Measurements from ENCODE around the gene GNG12.

The GNG12 gene

DNA sequence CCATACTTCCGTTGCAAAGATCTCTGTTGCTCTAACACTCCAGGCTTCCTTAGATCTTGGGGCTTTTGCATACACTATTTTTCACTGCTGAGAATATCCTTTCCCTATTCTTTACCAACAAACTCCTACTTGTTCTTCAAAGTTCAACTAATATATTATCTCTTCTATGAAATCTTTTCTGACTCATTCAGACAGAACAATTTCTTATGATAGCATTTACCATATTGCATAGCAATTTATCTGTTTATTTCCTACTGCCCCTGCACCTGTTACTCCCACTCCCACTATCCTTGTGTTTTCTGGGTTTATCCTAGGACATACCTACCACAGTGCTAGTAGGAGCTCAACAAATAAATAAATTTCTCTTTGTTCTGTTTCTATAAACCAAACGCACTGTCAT is 137.3 kb downstream of the GNG12 start:
- DNase-seq, result no peak

DNA sequence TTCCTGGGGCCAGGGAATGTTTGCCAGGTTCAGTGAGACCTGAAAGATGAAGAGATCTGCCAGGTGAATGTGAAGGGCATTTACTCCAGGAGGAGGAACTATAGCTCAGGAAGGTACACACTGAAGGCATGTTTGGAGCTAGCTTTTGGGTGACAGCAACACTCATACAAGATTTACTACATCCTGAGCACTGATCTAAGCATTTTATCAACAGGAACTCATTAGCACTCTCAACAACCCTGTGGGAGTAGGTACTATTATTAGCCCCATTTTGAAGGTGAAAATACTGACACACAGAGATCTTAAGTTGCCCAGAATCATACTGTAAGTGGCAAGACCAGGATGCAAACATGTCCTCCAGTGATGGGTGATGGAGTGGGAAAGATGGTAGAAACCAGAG is 141.6 kb downstream of the GNG12 start:
- no peak for DNase-seq

DNA sequence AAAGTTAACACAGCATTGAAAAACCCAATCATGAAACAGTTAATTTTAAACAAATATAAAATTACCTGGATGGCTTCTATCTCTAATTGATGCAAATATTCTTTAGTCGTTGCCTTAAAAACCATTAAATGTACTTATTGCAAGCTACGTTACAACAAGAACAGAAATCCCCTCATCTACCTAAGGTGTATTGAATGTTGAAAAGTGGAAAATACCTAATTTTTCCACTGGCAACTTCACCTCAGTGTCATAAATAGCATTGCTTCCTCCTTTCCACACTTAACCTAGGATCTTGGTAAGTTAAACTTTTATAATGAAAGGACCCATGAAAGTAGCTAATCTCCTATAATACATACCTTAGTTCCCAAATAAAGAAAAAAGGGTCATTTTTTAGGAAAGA is 142.9 kb downstream of the GNG12 start:
- DNase-seq, result no peak

DNA sequence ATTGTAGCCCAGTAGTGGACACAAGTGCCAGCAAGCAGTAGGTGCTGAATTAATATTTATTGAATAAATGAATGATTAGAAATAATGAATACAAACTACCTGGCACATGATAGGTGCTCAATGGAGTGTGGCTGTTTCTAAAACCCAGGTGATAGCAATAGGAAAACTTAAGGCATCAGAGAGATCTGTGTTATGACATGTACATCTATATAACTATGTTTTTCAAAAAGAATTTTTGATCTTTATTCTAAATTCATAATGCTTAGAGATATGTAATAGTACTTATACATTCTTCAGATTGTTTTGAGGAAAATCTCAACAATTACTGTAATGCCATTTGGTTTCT is 143.3 kb downstream of the GNG12 start:
- no peak for DNase-seq

DNA sequence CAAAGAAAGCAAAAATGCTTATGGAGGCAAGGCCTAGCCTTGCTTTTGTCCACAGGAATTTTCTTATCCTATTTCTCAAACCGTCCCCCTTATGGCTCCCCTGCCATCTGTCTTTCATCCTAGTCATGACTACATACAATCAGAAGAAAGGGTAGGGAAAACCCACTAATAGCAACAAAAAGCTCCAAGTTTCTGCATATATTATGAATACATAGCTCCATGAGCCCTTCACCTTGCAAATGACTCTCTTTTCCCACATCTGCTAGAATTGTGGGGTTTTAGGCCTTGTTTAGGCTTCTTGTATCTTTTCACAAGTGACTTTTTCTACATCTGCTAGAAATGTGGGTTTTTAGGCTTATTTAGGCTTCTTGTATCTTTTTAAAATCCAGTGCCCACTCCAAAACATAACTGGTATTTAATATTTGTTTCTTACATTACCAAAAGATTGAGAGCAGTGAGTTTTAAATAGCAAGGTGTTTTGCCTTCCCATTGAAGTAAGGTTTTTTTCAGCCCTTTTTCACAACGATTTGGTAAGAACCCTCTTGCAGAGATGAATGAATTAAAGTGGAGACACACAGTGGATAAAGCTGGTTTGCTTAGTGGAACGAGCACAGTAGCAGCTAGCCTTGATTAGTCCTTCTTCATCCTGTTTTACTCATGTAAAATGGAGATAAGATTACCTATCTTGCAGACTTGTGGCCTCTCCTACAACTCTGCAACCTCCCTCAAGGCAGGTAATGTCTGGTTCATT is 143.8 kb downstream of the GNG12 start:
- DNase-seq, result no peak

DNA sequence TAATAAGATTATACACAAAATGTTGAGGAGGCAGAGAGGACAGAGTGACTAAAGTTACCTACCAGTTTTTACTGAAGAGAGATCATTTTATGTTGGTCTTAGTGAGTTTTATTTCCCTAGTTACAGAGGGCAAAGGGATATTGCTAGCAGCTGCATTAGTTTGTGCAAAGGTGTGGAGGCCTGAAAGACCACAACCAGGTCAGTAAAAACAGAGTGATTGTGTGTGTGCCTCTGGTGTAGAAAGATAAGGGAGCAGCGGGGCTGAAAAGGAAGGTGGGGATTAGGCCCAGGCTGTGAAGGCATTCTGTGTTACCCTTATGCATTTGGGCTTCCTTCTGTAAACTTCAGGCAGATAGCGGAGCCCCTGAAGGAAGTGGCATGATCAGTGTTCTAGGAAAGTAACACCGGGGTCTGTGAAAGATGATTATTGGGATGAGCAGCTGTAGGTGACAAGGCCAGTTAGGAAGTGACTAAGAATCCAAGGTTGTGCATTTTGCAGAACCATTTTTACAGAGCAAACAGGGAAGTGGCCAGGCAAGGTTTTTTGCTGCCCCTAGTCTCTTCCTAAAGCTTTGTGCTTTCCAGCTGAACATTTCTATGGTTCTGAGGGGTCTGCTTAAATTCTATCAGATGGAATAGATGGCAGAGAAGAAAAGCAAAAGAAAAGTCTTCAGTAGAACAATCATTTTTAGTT is 144.6 kb downstream of the GNG12 start:
- no peak for DNase-seq

DNA sequence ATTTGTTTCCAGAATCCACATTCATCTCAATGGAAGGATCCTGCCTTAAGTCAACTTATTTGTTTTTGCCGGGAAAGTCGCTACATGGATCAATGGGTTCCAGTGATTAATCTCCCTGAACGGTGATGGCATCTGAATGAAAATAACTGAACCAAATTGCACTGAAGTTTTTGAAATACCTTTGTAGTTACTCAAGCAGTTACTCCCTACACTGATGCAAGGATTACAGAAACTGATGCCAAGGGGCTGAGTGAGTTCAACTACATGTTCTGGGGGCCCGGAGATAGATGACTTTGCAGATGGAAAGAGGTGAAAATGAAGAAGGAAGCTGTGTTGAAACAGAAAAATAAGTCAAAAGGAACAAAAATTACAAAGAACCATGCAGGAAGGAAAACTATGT is 145.6 kb downstream of the GNG12 start:
- DNase-seq, result no peak

DNA sequence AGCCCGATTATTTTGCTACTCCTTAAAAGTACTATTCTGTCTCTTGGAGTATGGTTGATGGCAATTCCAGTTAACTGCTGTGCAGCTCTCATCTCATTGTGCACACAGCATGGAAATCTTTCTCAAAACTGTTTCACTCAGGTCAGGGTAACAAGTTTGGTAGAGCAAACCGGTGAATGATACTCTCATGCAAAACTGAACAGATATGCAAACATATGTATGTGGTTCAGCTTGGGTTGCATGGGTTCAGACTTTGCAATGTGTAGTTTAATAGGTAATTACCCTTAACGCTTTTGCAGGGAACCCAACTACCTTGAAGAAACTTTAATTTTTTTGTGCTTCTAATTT is 146.1 kb downstream of the GNG12 start:
- peak; percentile 90 to 91 for DNase-seq

DNA sequence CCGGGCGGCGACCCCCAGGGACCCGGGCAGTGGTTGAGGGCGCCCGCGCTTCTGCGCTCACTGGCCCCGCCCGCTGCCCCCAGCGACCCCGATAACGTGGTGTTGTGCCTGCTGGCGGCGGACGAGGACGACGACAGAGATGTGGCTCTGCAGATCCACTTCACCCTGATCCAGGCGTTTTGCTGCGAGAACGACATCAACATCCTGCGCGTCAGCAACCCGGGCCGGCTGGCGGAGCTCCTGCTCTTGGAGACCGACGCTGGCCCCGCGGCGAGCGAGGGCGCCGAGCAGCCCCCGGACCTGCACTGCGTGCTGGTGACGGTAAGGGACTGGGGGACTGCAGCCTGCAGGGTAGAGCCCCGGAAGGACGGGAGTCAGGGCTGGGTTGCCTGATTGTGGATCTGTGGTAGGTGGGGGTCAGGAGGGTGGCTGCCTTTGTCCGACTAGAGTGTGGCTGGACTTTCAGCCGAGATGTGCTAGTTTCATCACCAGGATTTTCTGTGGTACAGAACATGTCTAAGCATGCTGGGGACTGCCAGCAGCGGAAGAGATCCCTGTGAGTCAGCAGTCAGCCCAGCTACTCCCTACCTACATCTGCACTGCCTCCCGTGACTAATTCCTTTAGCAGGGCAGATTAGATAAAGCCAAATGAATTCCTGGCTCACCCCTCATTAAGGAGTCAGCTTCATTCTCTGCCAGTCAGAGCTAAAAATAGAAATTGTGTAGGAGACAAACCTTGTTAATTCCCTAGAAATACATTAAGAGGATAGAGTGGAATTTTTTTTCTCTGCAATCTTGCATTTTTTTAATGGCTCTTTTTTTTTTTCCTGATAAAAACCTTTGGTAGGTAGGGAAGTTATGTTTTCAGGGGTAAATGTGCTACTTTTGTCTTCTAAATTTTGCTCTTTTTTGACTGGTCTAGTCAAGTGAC is 146.7 kb downstream of the GNG12 start:
- peak; percentile 68 to 81 for DNase-seq

DNA sequence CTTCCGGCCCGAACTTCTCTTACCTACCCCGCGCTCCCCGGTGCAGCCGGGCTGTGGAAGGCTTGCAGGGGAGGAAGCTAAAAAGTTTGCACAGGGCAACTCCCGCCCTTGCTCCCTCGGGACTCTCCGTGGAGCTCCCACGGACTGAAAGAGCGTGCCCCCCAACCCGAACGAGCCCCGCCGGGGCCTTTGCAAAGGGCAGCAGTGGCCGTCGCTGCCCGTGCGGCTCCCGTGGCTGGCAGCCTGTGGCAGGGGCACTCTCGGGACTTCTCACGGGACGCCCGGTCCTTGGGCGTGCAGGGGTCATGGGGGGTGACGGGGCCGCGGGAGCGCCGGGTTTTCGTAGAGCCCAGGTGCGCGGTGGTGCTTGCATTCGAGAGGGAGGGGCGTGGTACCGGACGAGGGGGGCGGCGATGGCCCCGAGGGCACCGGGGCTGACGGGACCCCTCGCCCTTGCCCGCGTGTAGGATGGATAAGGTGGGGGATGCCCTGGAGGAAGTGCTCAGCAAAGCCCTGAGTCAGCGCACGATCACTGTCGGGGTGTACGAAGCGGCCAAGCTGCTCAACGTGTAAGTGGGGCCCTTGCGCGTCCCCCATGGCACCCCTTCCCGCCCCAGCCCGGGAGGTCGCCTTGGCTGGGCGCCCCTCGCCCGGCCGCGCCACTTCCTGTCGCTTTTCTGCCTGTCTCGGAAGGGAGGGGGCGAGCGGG is 147.6 kb downstream of the GNG12 start:
- peak in 1 of 2 experiments; percentile 58 for DNase-seq

DNA sequence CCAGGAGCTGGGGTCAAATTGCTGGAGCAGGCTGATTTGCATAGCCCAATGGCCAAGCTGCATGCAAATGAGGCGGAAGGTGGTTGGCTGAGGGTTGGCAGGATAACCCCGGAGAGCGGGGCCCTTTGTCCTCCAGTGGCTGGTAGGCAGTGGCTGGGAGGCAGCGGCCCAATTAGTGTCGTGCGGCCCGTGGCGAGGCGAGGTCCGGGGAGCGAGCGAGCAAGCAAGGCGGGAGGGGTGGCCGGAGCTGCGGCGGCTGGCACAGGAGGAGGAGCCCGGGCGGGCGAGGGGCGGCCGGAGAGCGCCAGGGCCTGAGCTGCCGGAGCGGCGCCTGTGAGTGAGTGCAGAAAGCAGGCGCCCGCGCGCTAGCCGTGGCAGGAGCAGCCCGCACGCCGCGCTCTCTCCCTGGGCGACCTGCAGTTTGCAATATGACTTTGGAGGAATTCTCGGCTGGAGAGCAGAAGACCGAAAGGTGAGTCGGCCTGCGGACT is 148.2 kb downstream of the GNG12 start, which contains the start of gene GADD45A:
GADD45A (plus strand) TSS at position 135 of the 491 bp plus-strand sequence; CDS start at position 429, 294 bp downstream.
- peak; percentile 97 to 99 for DNase-seq

DNA sequence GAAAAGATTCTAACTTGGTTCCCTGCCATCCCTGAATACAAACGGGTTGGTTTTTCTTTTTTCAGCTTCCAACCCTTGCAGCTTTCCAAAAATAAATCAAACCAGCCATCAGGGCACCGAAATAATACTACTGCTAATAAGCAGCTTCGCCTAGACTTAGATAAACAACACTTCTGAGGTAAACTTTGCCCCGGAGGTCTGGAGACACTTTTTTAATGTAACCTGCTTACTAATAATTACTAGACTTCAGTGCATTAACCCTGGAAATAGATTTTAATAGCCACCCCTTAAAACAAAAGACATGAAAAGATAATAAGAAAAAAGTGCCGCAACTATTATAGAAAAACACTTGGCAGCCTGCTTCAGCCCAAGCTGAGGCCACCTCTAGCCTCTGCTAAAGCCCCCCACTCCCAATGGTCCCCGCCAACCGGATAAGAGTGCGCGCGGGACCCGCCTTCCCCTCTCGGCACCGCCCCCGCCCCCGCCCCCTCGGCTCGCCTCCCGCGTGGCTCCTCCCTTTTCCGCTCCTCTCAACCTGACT is 148.7 kb downstream of the GNG12 start:
- DNase-seq, result no peak

DNA sequence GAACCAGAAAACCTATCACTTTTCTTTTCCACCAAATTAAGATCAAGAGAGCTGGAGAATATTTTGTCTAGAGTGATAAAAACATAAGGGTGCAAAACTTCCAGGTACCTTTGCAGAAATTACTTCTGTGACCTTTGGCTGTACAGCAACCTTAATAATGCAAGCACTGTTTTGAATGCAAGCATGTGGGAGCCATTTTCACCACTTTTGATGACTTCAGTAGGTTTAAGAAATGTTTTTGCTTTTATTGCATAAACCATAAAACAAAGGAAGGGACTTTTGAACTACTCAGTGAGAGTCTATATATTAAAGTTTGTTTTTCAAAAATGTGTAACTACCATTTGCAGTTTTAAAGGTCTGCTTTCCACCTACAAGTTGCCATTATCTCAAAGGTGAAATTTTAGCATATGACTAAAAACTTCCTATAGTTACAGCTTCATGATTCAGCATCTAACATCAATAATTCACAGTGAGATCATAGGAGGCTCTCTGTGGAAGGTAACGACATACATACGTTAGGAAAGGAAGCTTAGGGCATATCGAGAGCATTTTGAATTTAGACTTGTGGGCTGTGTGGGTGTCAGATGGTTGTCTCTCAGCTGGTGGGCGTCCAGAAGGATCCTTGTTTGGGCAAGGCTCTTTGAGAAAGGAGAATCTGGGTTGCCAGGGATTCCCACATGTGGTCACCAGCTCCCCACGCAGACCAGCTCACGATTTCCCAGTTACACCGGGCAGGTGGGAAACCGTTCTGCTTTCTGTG is 149.3 kb downstream of the GNG12 start:
- no peak for DNase-seq

DNA sequence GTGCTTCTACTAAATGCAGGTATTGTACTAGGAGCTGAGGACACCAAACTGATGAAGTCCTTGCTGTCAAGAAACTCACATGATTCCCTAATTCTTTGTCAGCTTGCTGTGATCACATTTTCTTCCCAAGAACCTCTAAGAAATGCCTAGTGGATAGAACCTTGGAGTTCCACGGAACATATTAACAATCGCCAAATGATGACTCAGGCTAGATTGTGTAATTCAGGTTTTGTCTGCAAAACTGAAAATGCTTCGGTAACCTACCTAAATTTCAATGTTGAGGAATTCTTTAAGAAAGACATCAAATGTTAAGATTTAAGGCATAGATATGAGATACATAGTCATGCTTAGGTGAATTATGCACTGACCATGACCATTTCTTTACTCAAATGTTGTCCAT is 150.0 kb downstream of the GNG12 start:
- no peak for DNase-seq

DNA sequence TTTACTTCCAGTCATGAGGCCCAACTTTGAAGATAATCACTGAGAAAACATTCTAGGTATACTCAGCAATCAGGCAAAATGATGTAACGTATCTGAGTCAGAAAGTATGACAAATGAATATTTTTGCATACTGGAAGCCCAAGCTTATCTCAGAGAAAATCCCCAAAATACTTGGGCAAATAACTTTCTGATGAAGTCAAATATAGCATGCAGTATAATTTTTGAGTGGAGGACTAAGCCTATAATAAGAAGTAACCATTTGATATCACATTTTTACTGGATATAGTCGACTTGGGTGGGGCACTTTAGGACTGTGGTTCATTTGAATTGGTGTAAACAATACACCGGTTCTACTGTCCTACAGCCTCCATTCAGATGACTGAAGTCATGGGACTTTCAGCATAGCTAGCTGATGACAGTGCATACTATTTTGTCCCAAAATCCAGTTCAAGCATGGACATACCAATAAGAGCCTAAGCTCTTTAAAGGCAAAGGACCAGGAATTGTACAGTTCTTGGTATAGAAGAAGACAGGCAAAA is 150.5 kb downstream of the GNG12 start:
- DNase-seq, result peak in 1 of 2 experiments; percentile 45

DNA sequence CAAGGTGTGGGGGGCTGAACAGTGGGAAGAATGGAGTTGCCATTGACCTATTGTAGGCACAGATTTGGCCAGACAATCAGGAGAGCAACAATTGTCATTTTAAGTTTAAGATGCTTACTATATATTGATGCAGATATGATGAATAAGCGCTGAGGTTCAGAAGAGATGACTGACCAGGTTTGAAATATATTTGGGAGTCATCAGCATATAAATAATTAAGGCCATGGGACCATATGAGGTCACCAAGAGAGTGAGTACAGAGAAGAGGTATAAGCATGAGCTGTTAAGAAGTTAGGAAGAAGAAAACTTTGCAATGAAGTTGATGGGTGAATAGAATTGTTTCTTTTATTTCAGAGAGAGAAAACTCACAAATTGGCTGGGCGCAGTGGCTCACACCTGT is 152.8 kb downstream of the GNG12 start:
- DNase-seq, result no peak

DNA sequence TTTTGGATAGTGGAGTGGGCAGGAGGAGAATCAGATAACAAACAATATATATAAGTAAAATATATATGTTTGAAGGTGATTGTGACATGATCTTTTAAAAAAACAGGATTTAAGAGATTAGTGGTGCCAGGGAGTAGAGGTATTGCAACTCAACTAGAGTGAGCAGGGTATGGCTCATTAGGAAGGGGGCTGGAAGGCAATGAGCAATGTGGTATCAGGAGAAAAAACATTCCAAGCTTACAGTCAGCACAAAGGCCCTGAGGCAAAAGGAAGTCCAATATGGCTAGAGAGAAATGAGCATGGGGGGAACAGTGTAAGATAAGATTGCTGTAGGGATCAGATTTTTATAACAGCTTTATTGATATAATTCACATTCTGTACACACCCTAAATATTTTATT is 153.6 kb downstream of the GNG12 start:
- DNase-seq, result no peak

DNA sequence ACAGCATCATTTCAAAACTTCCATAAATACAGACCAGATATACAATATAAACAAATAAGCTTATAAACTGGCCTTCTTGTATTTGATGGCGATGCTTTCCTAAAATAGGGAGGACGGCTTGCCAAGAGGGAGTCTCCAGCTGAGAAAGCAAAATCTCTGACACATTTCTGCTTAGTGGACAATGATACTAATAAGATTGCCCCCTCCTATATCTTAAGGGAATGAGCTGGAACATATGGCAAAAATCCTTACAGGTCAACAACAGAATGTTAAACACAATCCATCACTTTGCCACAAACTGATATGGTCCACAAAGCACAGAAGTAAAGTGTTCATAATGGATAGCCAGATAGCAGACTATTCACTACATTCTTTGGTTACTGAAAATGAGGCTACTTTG is 155.3 kb downstream of the GNG12 start:
- no peak for DNase-seq

DNA sequence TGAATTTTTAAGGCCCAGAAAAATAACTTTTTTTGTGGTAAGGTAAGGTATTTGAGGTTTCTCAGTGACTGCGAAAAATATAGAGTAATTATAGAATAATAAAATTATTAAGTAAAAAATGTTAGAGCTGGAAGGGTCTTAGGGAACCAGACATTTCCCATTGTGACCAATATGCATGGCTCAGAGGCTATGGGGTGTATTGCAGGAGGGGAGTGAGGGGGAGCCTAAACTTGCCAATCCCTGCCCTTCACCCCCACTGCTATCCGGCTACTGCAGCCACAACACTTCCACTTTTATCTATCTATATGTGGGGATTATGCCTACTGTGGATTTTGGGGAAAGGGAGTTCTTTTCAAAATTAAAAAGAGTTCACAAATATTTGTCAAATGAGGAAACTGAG is 155.9 kb downstream of the GNG12 start:
- DNase-seq, result no peak

DNA sequence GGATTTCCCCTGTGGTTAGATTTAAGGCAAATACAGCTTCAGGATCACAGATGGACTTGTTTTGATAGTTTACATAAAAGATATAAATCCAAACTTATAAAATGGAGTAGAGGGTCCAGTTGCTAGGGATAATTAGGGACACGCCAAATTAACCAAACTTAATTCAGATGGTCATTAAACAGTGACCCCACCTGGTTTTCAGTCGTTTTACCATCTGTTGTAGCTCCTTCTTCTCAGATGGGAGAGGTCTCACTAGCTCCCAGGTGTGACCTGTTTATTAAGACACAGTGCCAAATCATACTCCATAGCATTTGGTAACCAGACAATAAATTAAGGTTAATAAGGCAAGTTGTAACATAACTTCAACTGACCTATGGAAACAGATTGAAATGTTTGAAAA is 156.3 kb downstream of the GNG12 start:
- no peak for DNase-seq

DNA sequence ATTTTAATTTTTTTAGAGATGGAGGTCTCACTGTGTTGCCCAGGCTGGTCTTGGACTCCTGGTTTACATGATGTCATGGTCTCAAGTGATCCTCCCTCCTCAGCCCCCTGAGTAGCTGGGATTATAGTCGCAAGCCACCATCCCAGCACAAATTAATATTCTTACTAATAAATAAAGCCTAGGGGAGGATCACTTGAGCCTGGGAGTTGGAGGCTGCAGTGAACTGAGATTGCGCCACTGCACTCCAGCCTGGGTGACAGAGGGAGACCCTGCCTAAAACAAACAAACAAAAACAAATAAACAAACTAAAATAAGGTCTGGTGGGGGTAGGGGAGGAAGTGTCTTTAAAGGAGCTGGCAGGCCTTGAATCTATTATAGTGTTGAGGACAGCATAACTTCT is 157.0 kb downstream of the GNG12 start:
- no peak for DNase-seq

All from NCI-H526 (cell line).